NCI-H2107 treated with DMSO at 0.1 percent for 48 hours (cell line): Measurements from ENCODE around the gene ANP32E.
A peak's percentile ranks its signal among the peaks of the same experiment; 100 is the strongest.
"Not testable (repeated sequence)": the region's sequence is repeated elsewhere in the genome, so short reads cannot be mapped to it uniquely, and the experiment has no call there.

Experiments used
- DNase-seq: peaks from one replicate; lab custom pipeline; 2025; ENCODE audit not compliant: unreplicated experiment; lab: John Stamatoyannopoulos, UW

The ANP32E gene

GRCh38 chr1:150257624-150258585 lies 22.0 kb upstream of the ANP32E start, which contains the start of gene CA14:
TSS of gene CA14 (plus strand) at chr1:150257774. CDS start at chr1:150258129, 355 bp downstream.
- DNase-seq, result peak; percentile 27

GRCh38 chr1:150256554-150257341 lies 20.8 kb upstream of the ANP32E start:
- no peak for DNase-seq

GRCh38 chr1:150256198-150256553 lies 20.3 kb upstream of the ANP32E start:
- DNase-seq, result no peak

DNA sequence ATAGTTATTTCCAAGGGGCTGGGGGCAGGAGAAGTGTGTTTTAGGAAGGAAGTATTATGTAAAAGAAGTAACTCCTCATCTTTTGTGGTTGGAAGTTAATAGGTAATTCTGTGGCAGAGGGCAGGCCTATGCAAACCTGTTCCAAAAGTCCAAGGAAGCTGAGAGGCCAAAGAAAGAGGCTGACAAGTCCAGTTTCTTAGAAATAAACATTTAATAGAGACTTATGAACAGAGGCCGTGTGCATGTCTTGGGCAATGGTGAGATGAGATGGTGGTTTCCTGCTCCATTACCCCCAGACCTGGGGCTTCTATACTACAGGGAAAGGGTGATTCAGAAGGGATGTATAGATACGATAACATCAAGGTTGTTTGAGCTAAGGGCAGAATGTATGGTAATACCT lies 14.0 kb upstream of the ANP32E start:
- no peak for DNase-seq

DNA sequence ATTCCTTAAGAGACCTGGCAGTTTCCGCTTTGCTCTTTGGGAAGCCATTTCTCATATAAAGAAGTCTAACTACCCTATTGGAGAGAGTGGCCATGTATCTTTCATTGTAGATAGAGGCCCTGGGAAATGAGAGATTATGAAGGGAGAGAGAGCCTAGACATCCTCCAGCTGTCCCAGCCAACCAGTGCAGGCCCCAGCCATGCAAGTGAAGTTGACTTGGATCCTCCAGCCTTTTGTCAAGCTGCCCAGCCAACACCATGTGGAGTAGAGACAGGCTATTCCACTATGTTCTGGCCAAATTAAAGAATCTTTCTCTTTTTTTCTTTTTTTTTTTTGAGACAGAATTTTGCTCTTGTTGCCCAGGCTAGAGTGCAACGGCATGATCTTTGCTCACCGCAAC lies 7.1 kb upstream of the ANP32E start:
- DNase-seq, result no peak

GRCh38 chr1:150237746-150238145 lies 1.8 kb upstream of the ANP32E start:
- DNase-seq, result no peak

DNA sequence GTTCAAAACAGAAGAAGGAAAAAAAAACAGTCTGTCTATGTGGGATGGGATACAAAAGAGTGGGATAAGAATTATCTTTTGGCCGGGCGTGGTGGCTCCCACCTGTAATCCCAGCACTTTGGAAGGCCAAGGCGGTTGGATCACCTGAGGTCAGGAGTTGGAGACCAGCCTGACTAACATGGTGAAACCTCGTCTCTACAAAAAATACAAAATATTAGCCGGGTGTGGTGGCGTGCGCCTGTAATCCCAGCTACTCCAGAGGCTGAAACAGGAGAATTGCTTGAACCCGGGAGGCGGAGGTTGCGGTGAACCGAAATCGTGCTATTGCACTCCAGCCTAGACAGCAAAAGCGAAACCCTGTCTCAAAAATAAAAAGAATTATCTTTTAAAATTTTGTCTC lies 1.3 kb upstream of the ANP32E start:
- DNase-seq, result not testable (repeated sequence)

GRCh38 chr1:150236614-150237100 lies 745 bp upstream of the ANP32E start:
- DNase-seq, result no peak

GRCh38 chr1:150235294-150235851 lies 539 bp downstream of the ANP32E start:
- DNase-seq, result no peak

DNA sequence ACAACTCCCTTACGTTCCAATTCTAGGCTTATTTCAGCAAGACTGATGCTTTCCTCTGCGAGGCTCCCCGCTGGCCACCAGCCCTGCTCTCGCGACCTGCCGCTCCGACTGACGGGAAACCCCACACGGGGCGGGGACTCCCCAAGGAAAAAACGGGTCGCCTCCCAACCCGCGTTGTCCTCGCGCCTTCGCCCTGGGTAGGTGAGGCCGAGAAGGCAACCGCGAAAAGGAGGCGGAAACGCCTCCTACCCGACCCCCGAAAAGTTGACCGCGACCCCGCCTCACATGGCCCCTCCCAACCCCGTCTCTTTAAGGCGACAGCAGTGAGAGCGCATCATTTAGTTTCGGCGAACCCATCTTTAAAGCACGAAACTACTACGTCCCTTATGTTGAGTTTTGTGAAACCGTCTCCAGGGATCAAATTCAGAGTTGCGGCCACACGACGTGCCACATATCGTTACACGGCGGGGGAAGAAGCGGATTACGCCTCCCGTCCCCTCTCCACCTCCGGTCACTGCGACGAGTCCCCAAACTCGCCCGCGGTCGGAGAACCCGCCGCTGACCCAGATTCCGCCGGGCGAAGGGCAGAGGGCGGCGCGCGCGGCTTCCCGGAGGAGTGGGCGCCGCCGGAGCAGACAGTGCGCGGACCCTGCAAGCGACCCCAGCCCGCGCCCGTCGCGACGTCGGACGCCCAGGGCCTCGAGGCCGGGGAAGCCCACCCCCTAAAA lies 1.2 kb downstream of the ANP32E start:
- peak; percentile 69 for DNase-seq

DNA sequence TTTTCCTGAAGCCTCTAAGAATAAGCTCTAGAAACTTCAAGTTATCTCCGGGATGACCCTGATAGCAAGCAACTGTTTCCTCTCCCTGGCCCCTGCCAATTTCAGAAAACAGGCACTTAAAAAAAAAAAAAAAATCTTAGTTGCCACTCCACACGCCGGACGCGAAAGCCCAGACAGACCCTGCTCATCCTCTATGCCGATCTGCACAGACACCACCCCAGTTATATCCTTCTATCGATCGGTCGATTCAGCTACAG lies 1.7 kb downstream of the ANP32E start:
- DNase-seq, result no peak

- DNase-seq, result no peak
Measured at GRCh38 chr1:150233359-150234308, 2.3 kb downstream of the ANP32E start.

DNA sequence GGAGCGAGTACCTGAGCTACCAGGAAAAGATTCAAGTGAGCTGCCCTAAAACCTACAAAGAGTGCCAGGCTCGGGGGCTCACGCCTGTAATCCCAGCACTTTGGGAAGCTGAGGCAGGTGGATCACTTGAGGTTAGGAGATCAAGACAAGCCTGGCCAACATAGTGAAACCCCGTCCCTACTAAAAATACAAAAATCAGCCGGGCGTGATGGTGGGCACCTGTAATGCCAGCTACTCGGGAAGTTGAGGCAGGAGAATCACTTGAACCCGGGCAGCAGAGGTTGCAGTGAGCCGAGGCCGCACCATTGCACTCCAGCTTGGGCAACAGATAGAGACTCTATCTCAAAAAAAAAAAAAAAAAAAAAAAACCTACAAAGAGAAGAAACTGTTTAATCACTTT lies 3.0 kb downstream of the ANP32E start:
- DNase-seq, result not testable (repeated sequence)

DNA sequence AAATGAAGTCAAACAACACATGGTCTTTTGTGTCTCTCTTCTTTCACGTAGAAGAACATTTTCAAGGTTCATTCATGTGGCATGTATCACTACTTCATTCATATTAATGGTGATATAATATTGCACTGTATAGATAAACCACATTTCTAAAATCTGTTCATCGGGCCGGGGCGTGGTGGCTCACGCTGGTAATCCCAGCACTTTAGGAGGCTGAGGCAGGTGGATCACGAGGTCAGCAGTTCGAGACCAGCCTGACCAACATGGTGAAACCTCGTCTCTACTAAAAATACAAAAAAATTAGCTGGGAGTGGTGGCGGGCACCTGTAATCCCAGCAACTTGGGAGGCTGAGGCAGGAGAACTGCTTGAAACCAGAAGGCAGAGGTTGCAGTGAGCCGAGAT lies 7.7 kb downstream of the ANP32E start:
- DNase-seq, result not testable (repeated sequence)

DNA sequence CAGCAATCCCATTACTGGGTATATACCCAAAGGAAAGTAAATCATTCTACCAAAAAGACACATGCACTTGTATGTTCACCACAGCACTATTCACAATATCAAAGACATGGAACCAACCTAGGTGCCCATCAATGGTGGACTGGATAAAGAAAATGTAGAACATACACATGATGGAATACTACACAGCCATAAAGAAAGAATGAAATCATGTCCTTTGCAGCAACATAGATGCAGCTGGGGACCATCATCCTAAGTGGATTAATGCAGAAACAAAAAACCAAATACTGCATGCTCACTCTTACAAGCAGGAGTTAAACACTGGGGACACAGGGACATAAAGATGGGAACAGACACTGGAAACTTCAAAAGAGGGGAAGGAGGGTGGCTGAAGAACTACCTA lies 8.7 kb downstream of the ANP32E start:
- no peak for DNase-seq

DNA sequence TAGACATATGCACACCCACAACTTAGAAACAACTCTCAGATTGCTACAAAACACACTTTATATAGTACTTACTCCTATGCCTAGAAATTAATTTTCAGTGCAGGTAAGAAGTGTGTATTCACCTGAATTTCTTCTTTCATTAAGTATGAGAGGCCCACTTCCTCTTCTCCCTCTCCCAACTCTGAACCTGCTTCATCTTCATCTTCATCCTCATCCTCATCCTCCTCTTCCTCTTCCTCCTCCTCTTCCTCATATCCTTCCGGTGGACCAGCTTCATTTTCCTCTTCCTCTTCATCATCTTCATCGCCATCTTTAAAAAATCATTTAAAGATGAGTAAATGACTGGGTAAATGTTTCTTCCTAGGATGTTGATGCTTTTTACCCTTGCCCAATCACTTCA lies 9.4 kb downstream of the ANP32E start:
- DNase-seq, result no peak

- DNase-seq, result no peak
Measured at GRCh38 chr1:150225546-150225945, 10.4 kb downstream of the ANP32E start.

DNA sequence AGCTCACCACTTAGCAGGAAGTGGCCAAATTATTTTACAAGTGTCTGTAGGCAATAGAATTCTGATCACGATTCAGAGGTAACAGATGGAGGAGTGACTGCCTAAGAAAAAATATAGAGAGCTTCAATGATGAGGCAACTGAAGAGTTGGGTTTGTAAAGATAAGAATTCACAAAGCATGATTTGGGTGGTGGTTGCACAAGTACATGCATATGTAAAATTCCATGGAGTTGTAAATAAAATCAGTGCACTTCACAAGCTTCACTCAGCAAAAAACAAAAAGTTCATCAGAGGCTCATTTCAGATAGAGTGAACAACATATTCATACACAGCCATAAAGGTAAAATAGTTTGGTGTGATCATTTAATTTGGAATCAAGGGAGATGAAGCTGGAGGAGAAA lies 10.9 kb downstream of the ANP32E start:
- DNase-seq, result no peak

DNA sequence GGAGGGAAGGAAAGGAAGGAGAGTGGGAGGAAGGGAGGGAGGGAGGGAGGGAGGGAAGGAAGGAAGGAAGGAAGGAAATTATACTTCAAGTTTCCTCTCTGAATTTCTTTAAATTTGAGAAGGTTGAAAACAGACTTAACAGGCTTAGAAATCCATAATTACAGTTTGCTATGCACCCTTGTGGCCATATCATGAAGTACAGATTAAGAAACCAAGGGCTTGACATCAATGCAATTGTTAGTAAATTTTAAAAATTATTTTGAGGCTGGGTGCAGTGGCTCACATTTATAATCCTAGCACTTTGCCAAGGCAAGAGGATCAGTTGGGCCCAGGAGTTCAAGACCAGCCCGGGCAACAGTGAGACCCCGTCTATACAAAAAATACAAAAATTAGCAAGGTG lies 14.4 kb downstream of the ANP32E start:
- DNase-seq, result no peak

DNA sequence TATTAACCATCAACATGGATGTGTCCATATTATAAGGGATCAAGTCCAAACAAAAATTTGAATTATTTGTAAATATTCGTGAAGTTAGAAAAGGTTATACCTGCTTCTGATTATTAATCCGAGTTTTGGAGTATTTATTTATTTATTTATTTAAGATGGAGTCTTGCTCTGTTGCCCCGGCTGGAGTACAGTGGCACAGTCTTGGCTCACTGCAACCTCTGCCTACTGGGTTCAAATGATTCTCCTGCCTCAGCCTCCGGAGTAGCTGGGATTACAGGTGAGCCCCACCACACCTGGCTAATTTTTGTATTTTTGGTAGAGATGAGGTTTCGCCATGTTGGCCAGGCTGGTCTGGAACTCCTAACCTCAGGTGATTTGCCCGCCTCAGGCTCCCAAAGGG lies 20.1 kb downstream of the ANP32E start:
- not testable (repeated sequence) for DNase-seq
